Nephron progenitor cell (in vitro differentiated cells): ENCODE data around the gene STYK1.

Experiments
- DNase-seq: peaks from one replicate; pipeline ENCODE4 v3.0.0; 2021
- H3K27ac Mint-ChIP-seq: 2 replicates; pipeline ENCODE4 v1.8.0; 2021; ENCODE audit warnings: mild to moderate bottlenecking, moderate library complexity, mixed read lengths
- H3K27me3 Mint-ChIP-seq: 2 replicates; pipeline ENCODE4 v1.8.0; 2021; ENCODE audit warnings: mild to moderate bottlenecking, low read depth, mixed read lengths; ENCODE audit not compliant: poor library complexity
- H3K36me3 Mint-ChIP-seq: 2 replicates; pipeline ENCODE4 v1.8.0; 2021; ENCODE audit warnings: low read depth, mixed read lengths
- H3K4me1 Mint-ChIP-seq: 2 replicates; pipeline ENCODE4 v1.8.0; 2021; ENCODE audit warnings: mixed read lengths
- H3K4me3 Mint-ChIP-seq: 2 replicates; pipeline ENCODE4 v1.8.0; 2021; ENCODE audit warnings: mild to moderate bottlenecking, moderate library complexity, mixed read lengths
- H3K9me3 Mint-ChIP-seq: 2 replicates; pipeline ENCODE4 v1.8.0; 2021; ENCODE audit warnings: mild to moderate bottlenecking, moderate library complexity, mixed read lengths
- TF ChIP-seq, protein P1 (sequence below): fragments of 200-600 bp; sonication (generic); IDR thresholded peaks from 2 replicates; pipeline ENCODE4 v1.5.0; 2021; ENCODE audit warnings: antibody characterized with exemption

Gene STYK1

DNA sequence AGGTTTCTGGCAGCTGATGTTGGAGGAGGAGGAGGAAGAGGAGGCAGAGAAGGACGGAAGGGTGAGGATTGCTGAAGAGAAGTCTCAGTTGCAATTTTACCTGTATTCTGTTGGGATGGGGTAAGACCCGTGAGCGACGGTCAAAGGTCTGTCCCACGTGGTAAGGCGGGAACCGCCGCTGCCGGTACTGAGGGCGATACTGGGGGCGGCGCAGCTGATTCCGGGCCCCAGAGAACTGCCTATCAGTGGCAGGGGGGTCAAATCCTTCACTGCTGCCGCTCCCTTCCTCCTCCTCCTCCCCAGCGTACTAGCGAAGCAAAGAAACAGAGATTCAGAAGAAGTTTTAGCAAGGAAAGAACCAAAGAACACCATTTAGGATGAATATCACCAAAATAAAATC lies 36.0 kb upstream of the STYK1 start:
- Mint-ChIP-seq H3K4me3 (no peak overlapping the region), H3K4me1 (no peaks in the 10 kb centered on the region), H3K36me3 (peaks cover 81% of the 10 kb centered on the region), H3K27ac (peak overlapping the region; percentile 6), H3K27me3 (no peaks in the 10 kb centered on the region), H3K9me3 (no peaks in the 10 kb centered on the region)
- TF ChIP-seq, protein P1, sequence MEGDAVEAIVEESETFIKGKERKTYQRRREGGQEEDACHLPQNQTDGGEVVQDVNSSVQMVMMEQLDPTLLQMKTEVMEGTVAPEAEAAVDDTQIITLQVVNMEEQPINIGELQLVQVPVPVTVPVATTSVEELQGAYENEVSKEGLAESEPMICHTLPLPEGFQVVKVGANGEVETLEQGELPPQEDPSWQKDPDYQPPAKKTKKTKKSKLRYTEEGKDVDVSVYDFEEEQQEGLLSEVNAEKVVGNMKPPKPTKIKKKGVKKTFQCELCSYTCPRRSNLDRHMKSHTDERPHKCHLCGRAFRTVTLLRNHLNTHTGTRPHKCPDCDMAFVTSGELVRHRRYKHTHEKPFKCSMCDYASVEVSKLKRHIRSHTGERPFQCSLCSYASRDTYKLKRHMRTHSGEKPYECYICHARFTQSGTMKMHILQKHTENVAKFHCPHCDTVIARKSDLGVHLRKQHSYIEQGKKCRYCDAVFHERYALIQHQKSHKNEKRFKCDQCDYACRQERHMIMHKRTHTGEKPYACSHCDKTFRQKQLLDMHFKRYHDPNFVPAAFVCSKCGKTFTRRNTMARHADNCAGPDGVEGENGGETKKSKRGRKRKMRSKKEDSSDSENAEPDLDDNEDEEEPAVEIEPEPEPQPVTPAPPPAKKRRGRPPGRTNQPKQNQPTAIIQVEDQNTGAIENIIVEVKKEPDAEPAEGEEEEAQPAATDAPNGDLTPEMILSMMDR, result no peak
- no peak for DNase-seq

GRCh38 chr12:10708862-10709261 lies 35.0 kb upstream of the STYK1 start:
- H3K4me3 Mint-ChIP-seq, result no peak overlapping the region
- TF ChIP-seq, protein P1, result no peak
- H3K4me1 Mint-ChIP-seq, result no peaks in the 10 kb centered on the region
- no peak overlapping the region for H3K27ac Mint-ChIP-seq
- no peaks in the 10 kb centered on the region for H3K27me3 Mint-ChIP-seq
- H3K9me3 Mint-ChIP-seq, result no peaks in the 10 kb centered on the region
- no peak for DNase-seq
- peaks cover 83% of the 10 kb centered on the region for H3K36me3 Mint-ChIP-seq

GRCh38 chr12:10705655-10706054 lies 31.8 kb upstream of the STYK1 start:
- H3K9me3 Mint-ChIP-seq, result no peaks in the 10 kb centered on the region
- TF ChIP-seq, protein P1, result no peak
- peaks cover 74% of the 10 kb centered on the region for H3K36me3 Mint-ChIP-seq
- H3K4me3 Mint-ChIP-seq, result no peak overlapping the region
- no peak overlapping the region for H3K27ac Mint-ChIP-seq
- no peak for DNase-seq
- no peaks in the 10 kb centered on the region for H3K27me3 Mint-ChIP-seq
- H3K4me1 Mint-ChIP-seq, result no peaks in the 10 kb centered on the region

GRCh38 chr12:10701843-10702242 lies 28.0 kb upstream of the STYK1 start:
- Mint-ChIP-seq H3K4me1 (no peaks in the 10 kb centered on the region), H3K36me3 (peaks cover 74% of the 10 kb centered on the region), H3K27ac (no peak overlapping the region), H3K4me3 (no peak overlapping the region), H3K9me3 (no peaks in the 10 kb centered on the region), H3K27me3 (no peaks in the 10 kb centered on the region)
- TF ChIP-seq, protein P1, result no peak
- DNase-seq, result no peak

GRCh38 chr12:10701131-10701681 lies 27.4 kb upstream of the STYK1 start:
- H3K27ac Mint-ChIP-seq, result peak overlapping the region; percentile 52
- no peaks in the 10 kb centered on the region for H3K4me1 Mint-ChIP-seq
- no peak for DNase-seq
- TF ChIP-seq, protein P1, result no peak
- peaks cover 76% of the 10 kb centered on the region for H3K36me3 Mint-ChIP-seq
- H3K9me3 Mint-ChIP-seq, result no peaks in the 10 kb centered on the region
- H3K4me3 Mint-ChIP-seq, result no peak overlapping the region
- H3K27me3 Mint-ChIP-seq, result no peaks in the 10 kb centered on the region

DNA sequence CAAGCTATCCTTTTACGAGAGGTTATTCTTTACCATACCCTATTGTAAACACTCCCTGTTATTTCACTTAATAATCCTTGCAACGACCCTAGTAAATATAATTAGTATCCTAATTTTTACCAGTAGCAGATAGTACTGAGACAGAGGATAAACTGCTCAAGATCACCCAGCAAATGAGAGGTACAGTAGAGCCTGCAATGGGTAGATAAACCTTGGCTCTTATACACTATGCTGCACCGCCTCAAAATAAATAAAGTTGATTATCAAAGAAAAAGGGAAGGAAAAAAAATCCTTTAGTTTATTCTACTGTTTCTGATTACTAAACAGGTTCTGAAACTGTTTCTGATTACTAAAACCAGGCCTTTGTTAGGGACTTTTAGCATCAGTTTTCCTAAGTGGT lies 26.7 kb upstream of the STYK1 start:
- peaks cover 76% of the 10 kb centered on the region for H3K36me3 Mint-ChIP-seq
- no peak for DNase-seq
- no peaks in the 10 kb centered on the region for H3K4me1 Mint-ChIP-seq
- TF ChIP-seq, protein P1, result no peak
- no peak overlapping the region for H3K4me3 Mint-ChIP-seq
- H3K27ac Mint-ChIP-seq, result peak overlapping the region; percentile 37
- H3K9me3 Mint-ChIP-seq, result no peaks in the 10 kb centered on the region
- H3K27me3 Mint-ChIP-seq, result no peaks in the 10 kb centered on the region
